Measurements from ENCODE around the gene GTF3A. TPM values are rescaled to one million over a fixed set of nuclear protein-coding genes. Genes with fewer than 3 reads are reported as not detected.

Gene GTF3A
- total and polyA plus RNA-seq, 2 of the 8 experiments (the other 6 are each of a cell fraction or from before 2014, with no cell fraction given): 41.6 to 96.5 TPM

DNA sequence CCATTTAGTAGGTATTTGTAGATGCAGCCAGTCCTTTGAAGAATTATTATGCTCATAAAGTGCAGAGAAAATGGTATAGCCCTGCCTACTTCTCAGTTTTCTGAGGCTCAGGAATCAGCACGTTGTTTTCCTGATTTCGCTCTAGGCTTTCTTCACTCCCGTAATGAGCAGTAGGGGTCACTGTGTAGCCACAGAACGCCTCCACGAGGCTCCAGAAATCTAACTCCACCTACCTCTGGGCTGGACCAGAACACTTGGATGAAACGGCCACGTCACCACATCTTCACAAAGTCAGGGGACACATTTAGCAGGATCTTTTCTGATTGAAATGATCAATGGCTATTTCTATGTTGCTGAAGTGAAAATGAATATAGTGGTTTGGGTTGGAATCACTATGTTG, 49.8 kb upstream of the GTF3A start:
- FAIRE-seq: peak; percentile 81
- TF ChIP-seq RNF2 (IDR thresholded peaks at IDR 0.05; ENCODE audit: borderline replicate concordance, low read depth, low read length, missing control alignments, poor library complexity, severe bottlenecking) (no peak), JUND (IDR thresholded peaks at IDR 0.05; ENCODE audit: low read length) (no peak), BACH1 (IDR thresholded peaks at IDR 0.05; ENCODE audit: low read length) (no peak), PHF8 (conservative IDR thresholded peaks at IDR 0.05; ENCODE audit: low read depth, low read length) (no peak), ASH2L (IDR thresholded peaks at IDR 0.05; ENCODE audit: low read length) (no peak), SIX5 (IDR thresholded peaks at IDR 0.05; ENCODE audit: low read depth, low read length) (no peak), NANOG (IDR thresholded peaks at IDR 0.05; ENCODE audit: insufficient read depth, low read depth, low read length, poor library complexity, severe bottlenecking) (no peak), SP1 (IDR thresholded peaks at IDR 0.05; ENCODE audit: low read depth, low read length) (no peak), RBBP5 (IDR thresholded peaks at IDR 0.05; ENCODE audit: borderline replicate concordance, low read depth, low read length) (no peak), RXRA (IDR thresholded peaks at IDR 0.05; ENCODE audit: insufficient read depth, low read depth, low read length) (no peak), YY1 (IDR thresholded peaks at IDR 0.05; ENCODE audit: low read depth, low read length) (no peak), TCF12 (IDR thresholded peaks at IDR 0.05; ENCODE audit: low read depth, low read length) (no peak), CBX5 (IDR thresholded peaks at IDR 0.05; ENCODE audit: low read depth, low read length) (no peak), SRF (IDR thresholded peaks at IDR 0.05; ENCODE audit: low read depth, low read length) (no peak), NRF1 (IDR thresholded peaks at IDR 0.05; ENCODE audit: low read depth, low read length) (no peak), CREB1 (IDR thresholded peaks at IDR 0.05) (peak; percentile 35; the same call in 1 of the 2 replicates)

More for the DNA sequence above, 49.8 kb upstream of the GTF3A start:
- POLR2A ChIA-PET (ENCODE audit: partially characterized antibody): no interaction called here
- Histone ChIP-seq H4K20me1 (replicated peaks in 1 of 2; ENCODE audit: control insufficient read depth in 1 of 2, insufficient read depth in 2 of 2, low read length in 2 of 2) (no peaks in the 10 kb centered on the region), H3K4me2 (ENCODE audit: insufficient read depth in 1 of 2, low read depth in 2 of 2, low read length in 2 of 2) (no peak overlapping the region), H3K79me2 (ENCODE audit: control insufficient read depth in 1 of 2, insufficient read depth in 2 of 2, low read length in 2 of 2) (no peaks in the 10 kb centered on the region), H2BK120ac (replicated peaks; ENCODE audit: low read depth, low read length) (no peak overlapping the region), H3K79me1 (ENCODE audit: low read depth, low read length) (no peaks in the 10 kb centered on the region), H3K36me3 (ENCODE audit: control insufficient read depth in 2 of 4, insufficient read depth in 4 of 4, low read length in 3 of 4) (no peaks in the 10 kb centered on the region), H3K9ac (replicated peaks in 1 of 4; ENCODE audit: extremely low read depth in 1 of 4, low read depth in 3 of 4, low read length in 3 of 4) (no peak overlapping the region), H3K9me3 (ENCODE audit: insufficient read depth in 2 of 2, low read depth in 1 of 2, low read length in 1 of 2) (no peaks in the 10 kb centered on the region), H3K14ac (ENCODE audit: insufficient read length) (no peak overlapping the region), H3K4ac (replicated peaks; ENCODE audit: insufficient read length, low read depth, low read length) (no peak overlapping the region), H3K4me3 (ENCODE audit: extremely low read depth in 1 of 4, insufficient read depth in 2 of 4, low read depth in 3 of 4, low read length in 4 of 4) (no peak overlapping the region), H4K8ac (ENCODE audit: extremely low read depth, insufficient read depth, low read length) (no peak overlapping the region), H2BK12ac (ENCODE audit: low read depth, low read length) (no peak overlapping the region), H3K23me2 (ENCODE audit: low read depth, low read length) (no peaks in the 10 kb centered on the region), H2BK15ac (ENCODE audit: low read length) (no peak overlapping the region), H4K91ac (replicated peaks; ENCODE audit: insufficient read length, low read length) (no peak overlapping the region), H4K5ac (ENCODE audit: insufficient read length, low read depth, low read length) (no peak overlapping the region), H2BK20ac (ENCODE audit: low read length) (no peak overlapping the region), H3K4me1 (replicated peaks in 1 of 4; ENCODE audit: control insufficient read depth in 3 of 4, insufficient read depth in 4 of 4, low read length in 3 of 4) (peaks cover 0 to 5% (median 3%) of the 10 kb centered on the region in 4 experiments; a peak in 2 of 7 replicates), H3K27ac (ENCODE audit: low read depth, low read length) (no peak overlapping the region), H3K18ac (ENCODE audit: extremely low read depth, low read length) (no peak overlapping the region), H3K56ac (replicated peaks; ENCODE audit: insufficient read length, low read depth, low read length) (no peak overlapping the region), H2AFZ (ENCODE audit: low read length) (no peak overlapping the region), H3K23ac (ENCODE audit: insufficient read length) (no peak overlapping the region), H2BK5ac (ENCODE audit: low read depth, low read length) (no peak overlapping the region), H3K27me3 (replicated peaks in 1 of 4; ENCODE audit: control insufficient read depth in 3 of 4, extremely low read depth in 1 of 4, insufficient read depth in 3 of 4, low read length in 3 of 4) (peaks cover 0 to 3% (median 1%) of the 10 kb centered on the region in 4 experiments; a peak in 2 of 7 replicates), H2AK5ac (ENCODE audit: low read depth, low read length) (no peak overlapping the region)
- CTCF ChIA-PET (ENCODE audit: partially characterized antibody): interaction anchor here (0.5 to 6.0 kb wide), 28 partner anchors 9 to 609 kb away, joined by 3 to 93 read pairs (median 4); partner anchors contain the start of gene GTF3A
- WGBS, 2 experiments (ENCODE audit: extremely low coverage in 1 of 2, insufficient coverage in 1 of 2, insufficient read length in 1 of 2, insufficient replicate concordance in 2 of 2, low coverage in 1 of 2, low lambda C conversion rate in 2 of 2, missing lambda C conversion rate in 1 of 2): 17% methylated on average over 7 of the region's 7 CpGs; no CpG with 5 or more reads in 1 of the 2 experiments
- no peak for DNase-seq (ENCODE audit: low read depth in 1 of 2, low spot score in 2 of 2)
